ENCODE data around the gene ABTB2.

Gene ABTB2

GRCh38 chr11:34209809-34210208 is 148.0 kb downstream of the ABTB2 start:
- no peak for DNase-seq (ENCODE audit: low read depth)

- no peak for DNase-seq (ENCODE audit: low read depth)
Observed at GRCh38 chr11:34208266-34209135, 149.3 kb downstream of the ABTB2 start.

GRCh38 chr11:34207487-34208180 is 150.2 kb downstream of the ABTB2 start:
- DNase-seq (ENCODE audit: low read depth), result no peak

- DNase-seq (ENCODE audit: low read depth), result no peak
Observed at GRCh38 chr11:34206407-34207300, 151.2 kb downstream of the ABTB2 start.

GRCh38 chr11:34205326-34206035 is 152.3 kb downstream of the ABTB2 start:
- DNase-seq (ENCODE audit: low read depth), result no peak

- no peak for DNase-seq (ENCODE audit: low read depth)
Observed at GRCh38 chr11:34204396-34205279, 153.2 kb downstream of the ABTB2 start.

GRCh38 chr11:34203377-34203871 is 154.4 kb downstream of the ABTB2 start:
- DNase-seq (ENCODE audit: low read depth), result no peak

GRCh38 chr11:34201129-34201528 is 156.7 kb downstream of the ABTB2 start:
- DNase-seq (ENCODE audit: low read depth), result no peak

- no peak for DNase-seq (ENCODE audit: low read depth)
Observed at GRCh38 chr11:34199525-34199924, 158.3 kb downstream of the ABTB2 start.

GRCh38 chr11:34198523-34198922 is 159.3 kb downstream of the ABTB2 start:
- no peak for DNase-seq (ENCODE audit: low read depth)

- DNase-seq (ENCODE audit: low read depth), result no peak
Observed at GRCh38 chr11:34197256-34197655, 160.6 kb downstream of the ABTB2 start.

- DNase-seq (ENCODE audit: low read depth), result no peak
Observed at GRCh38 chr11:34194576-34195335, 163.1 kb downstream of the ABTB2 start.

- DNase-seq (ENCODE audit: low read depth), result no peak
Observed at GRCh38 chr11:34192481-34193401, 165.1 kb downstream of the ABTB2 start.

- no peak for DNase-seq (ENCODE audit: low read depth)
Observed at GRCh38 chr11:34191578-34191977, 166.2 kb downstream of the ABTB2 start.

- DNase-seq (ENCODE audit: low read depth), result no peak
Observed at GRCh38 chr11:34190192-34191139, 167.3 kb downstream of the ABTB2 start.

GRCh38 chr11:34189191-34189590 is 168.6 kb downstream of the ABTB2 start:
- no peak for DNase-seq (ENCODE audit: low read depth)

- no peak for DNase-seq (ENCODE audit: low read depth)
Observed at GRCh38 chr11:34188181-34188580, 169.6 kb downstream of the ABTB2 start.
